Fibroblast of mammary gland (primary cell): ENCODE results near the gene KRTAP3-3.

ENCODE experiments used
- DNase-seq: peaks from one replicate; pipeline ENCODE4 v3.0.0-alpha.2; 2010; ENCODE audit warnings: low read depth
- H3K4me3 ChIP-seq: 2 replicates; pipeline ENCODE4 v1.5.1; 2011; ENCODE audit warnings: low read depth, mild to moderate bottlenecking, low read length, moderate library complexity; ENCODE audit not compliant: control insufficient read depth
- CTCF ChIP-seq: conservative IDR thresholded peaks from 2 replicates; pipeline ENCODE4 v1.5.1; 2011; ENCODE audit warnings: low read depth, low read length, inconsistent platforms; ENCODE audit not compliant: control insufficient read depth, insufficient read depth

The KRTAP3-3 gene

GRCh38 chr17:40995116-40995515 is 1.2 kb upstream of the KRTAP3-3 start:
- DNase-seq = no peak
- no peak overlapping the region for H3K4me3 ChIP-seq
- TF ChIP-seq CTCF = no peak

GRCh38 chr17:40993084-40993483 is 880 bp downstream of the KRTAP3-3 start:
- no peak for DNase-seq
- no peak for TF ChIP-seq CTCF
- no peak overlapping the region for H3K4me3 ChIP-seq

GRCh38 chr17:40992666-40993065 is 1.3 kb downstream of the KRTAP3-3 start:
- no peak for TF ChIP-seq CTCF
- H3K4me3 ChIP-seq = no peak overlapping the region
- DNase-seq = no peak

GRCh38 chr17:40986920-40987319 is 7.0 kb downstream of the KRTAP3-3 start:
- H3K4me3 ChIP-seq = no peak overlapping the region
- no peak for TF ChIP-seq CTCF
- no peak for DNase-seq

GRCh38 chr17:40984226-40984625 is 9.7 kb downstream of the KRTAP3-3 start, which contains the start of gene KRT40:
Gene KRT40 (minus strand): TSS chr17:40984326. CDS start chr17:40984273, 53 bp downstream.
- no peak for DNase-seq
- no peak within 1 kb of the TSS for H3K4me3 ChIP-seq
- TF ChIP-seq CTCF = no peak

- DNase-seq = no peak
- no peak for TF ChIP-seq CTCF
- H3K4me3 ChIP-seq = no peak overlapping the region
Observed at GRCh38 chr17:40981115-40981514, 12.8 kb downstream of the KRTAP3-3 start.

GRCh38 chr17:40980596-40980995 is 13.4 kb downstream of the KRTAP3-3 start:
- H3K4me3 ChIP-seq = no peak overlapping the region

More at GRCh38 chr17:40980596-40980995, 13.4 kb downstream of the KRTAP3-3 start:
- TF ChIP-seq CTCF = no peak
- peak; percentile 41 for DNase-seq
